ENCODE data around the gene ADAM23. TPM values are rescaled to one million over a fixed set of nuclear protein-coding genes. Genes with fewer than 3 reads are reported as not detected.

ADAM23 gene
- total RNA-seq, 4 donors from 2014 or later, result 2.7 to 12.5 (median 4.9) TPM

DNA sequence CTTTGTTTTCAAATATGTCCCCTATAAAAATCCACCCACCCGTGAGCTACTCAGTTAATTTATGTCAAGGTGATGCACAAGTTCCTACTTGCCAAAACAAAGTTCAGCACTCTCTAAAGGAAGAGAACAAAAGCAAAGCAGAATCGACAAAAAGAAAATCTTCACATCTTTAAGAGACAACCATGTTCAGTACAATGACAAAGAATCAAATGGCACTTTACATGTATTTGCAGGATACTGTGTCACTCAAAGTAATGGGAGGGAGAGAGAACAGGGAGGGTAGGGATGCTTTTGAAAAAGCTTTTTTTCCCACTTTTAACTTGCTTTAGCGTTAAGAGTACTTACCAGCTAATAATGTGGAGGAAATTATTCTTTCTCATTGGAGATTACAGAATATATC is 159.9 kb downstream of the ADAM23 start:
- H3K4me3 ChIP-seq, result no peak overlapping the region
- H3K27me3 ChIP-seq, result no peaks in the 10 kb centered on the region
- TF ChIP-seq, protein P1, sequence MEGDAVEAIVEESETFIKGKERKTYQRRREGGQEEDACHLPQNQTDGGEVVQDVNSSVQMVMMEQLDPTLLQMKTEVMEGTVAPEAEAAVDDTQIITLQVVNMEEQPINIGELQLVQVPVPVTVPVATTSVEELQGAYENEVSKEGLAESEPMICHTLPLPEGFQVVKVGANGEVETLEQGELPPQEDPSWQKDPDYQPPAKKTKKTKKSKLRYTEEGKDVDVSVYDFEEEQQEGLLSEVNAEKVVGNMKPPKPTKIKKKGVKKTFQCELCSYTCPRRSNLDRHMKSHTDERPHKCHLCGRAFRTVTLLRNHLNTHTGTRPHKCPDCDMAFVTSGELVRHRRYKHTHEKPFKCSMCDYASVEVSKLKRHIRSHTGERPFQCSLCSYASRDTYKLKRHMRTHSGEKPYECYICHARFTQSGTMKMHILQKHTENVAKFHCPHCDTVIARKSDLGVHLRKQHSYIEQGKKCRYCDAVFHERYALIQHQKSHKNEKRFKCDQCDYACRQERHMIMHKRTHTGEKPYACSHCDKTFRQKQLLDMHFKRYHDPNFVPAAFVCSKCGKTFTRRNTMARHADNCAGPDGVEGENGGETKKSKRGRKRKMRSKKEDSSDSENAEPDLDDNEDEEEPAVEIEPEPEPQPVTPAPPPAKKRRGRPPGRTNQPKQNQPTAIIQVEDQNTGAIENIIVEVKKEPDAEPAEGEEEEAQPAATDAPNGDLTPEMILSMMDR (IDR thresholded peaks at IDR 0.05), result no peak
- no peak for TF ChIP-seq EP300 (IDR thresholded peaks at IDR 0.05)
- TF ChIP-seq POLR2A (IDR thresholded peaks at IDR 0.05), result no peak
- H3K27ac ChIP-seq, result no peak overlapping the region
- DNase-seq (ENCODE audit: low spot score in 2 of 2), result no peak
- H3K9me3 ChIP-seq, result no peaks in the 10 kb centered on the region
- no peaks in the 10 kb centered on the region for H3K4me1 ChIP-seq
- WGBS, 2 donors, result 93% methylated on average over 3 of the region's 3 CpGs
- H3K36me3 ChIP-seq, result peaks cover 0 to 5% (median 0%) of the 10 kb centered on the region in 3 donors

DNA sequence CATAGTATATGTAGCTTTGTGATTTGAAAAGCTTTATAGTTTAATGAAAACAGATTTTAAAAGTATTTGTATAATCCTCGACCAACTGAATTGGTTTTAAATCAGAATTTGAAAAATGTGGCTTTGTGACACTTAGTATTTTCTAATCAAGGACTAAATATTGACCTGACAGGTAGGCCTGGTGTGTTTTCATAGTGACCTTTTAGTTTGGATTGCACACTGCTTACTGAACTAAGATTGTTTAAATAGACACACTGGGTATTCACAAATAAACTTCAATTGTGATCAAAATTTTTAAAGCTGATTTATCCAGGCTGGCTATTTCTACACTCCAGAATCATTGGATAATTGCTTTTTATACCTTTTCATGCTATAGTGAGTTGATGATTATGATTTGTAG is 167.1 kb downstream of the ADAM23 start:
- H3K9me3 ChIP-seq, result no peaks in the 10 kb centered on the region
- TF ChIP-seq POLR2A (IDR thresholded peaks at IDR 0.05) (no peak), EP300 (IDR thresholded peaks at IDR 0.05) (no peak)
- TF ChIP-seq, protein P1 (IDR thresholded peaks at IDR 0.05), result no peak
- no peak overlapping the region for H3K27ac ChIP-seq
- H3K36me3 ChIP-seq, result peaks cover 0 to 13% (median 0%) of the 10 kb centered on the region in 3 donors
- H3K4me3 ChIP-seq, result no peak overlapping the region
- no peak for DNase-seq (ENCODE audit: low spot score in 2 of 2)
- H3K4me1 ChIP-seq, result no peaks in the 10 kb centered on the region
- 71 to 76% methylated on average over 1 of the region's 1 CpG for WGBS, 2 donors
- H3K27me3 ChIP-seq, result no peaks in the 10 kb centered on the region

GRCh38 chr2:206611191-206611590 is 167.9 kb downstream of the ADAM23 start:
- WGBS, 2 donors, result 84 to 86% methylated on average over 6 of the region's 6 CpGs
- TF ChIP-seq POLR2A (IDR thresholded peaks at IDR 0.05), result no peak
- TF ChIP-seq, protein P1 (IDR thresholded peaks at IDR 0.05), result no peak
- no peak for TF ChIP-seq EP300 (IDR thresholded peaks at IDR 0.05)
- H3K4me1 ChIP-seq, result no peaks in the 10 kb centered on the region

DNA sequence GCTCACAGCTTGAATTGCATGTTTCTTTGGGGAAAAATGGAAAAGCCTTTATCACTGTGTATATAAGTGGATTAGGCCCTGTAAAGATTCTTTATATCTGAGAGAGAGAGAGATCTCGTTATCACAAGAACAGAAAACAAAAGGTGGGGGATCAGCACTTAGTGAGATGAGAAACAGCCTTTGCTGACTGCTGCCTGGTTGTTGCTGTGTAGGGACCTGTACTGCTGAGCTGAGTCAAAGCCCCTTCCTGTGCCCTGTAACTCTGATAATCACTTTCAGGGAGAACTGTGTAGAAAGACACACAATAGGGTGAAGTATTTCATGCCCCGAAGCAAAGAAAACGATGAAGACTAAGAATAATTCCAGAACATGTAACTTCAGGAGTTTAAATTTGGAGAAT is 168.4 kb downstream of the ADAM23 start:
- Histone ChIP-seq H3K4me3 (no peak overlapping the region), H3K36me3 (peaks cover 0 to 18% (median 0%) of the 10 kb centered on the region in 3 donors), H3K27me3 (no peaks in the 10 kb centered on the region), H3K27ac (no peak overlapping the region), H3K9me3 (no peaks in the 10 kb centered on the region), H3K4me1 (no peaks in the 10 kb centered on the region)
- DNase-seq (ENCODE audit: low spot score in 2 of 2), result no peak
- TF ChIP-seq, protein P1 (IDR thresholded peaks at IDR 0.05), result no peak
- TF ChIP-seq POLR2A (IDR thresholded peaks at IDR 0.05) (no peak), EP300 (IDR thresholded peaks at IDR 0.05) (no peak)
- 71 to 73% methylated on average over 3 of the region's 3 CpGs for WGBS, 2 donors

More at GRCh38 chr2:206611191-206611590, 167.9 kb downstream of the ADAM23 start:
- Histone ChIP-seq H3K4me3 (no peak overlapping the region), H3K27ac (no peak overlapping the region), H3K36me3 (peaks cover 0 to 13% (median 0%) of the 10 kb centered on the region in 3 donors), H3K27me3 (no peaks in the 10 kb centered on the region), H3K9me3 (no peaks in the 10 kb centered on the region)
- DNase-seq (ENCODE audit: low spot score in 2 of 2), result no peak

GRCh38 chr2:206614811-206615210 is 171.5 kb downstream of the ADAM23 start:
- WGBS, 2 donors, result 68 to 70% methylated on average over 6 of the region's 6 CpGs
- Histone ChIP-seq H3K27ac (no peak overlapping the region), H3K9me3 (no peaks in the 10 kb centered on the region), H3K36me3 (peaks cover 0 to 33% (median 0%) of the 10 kb centered on the region in 3 donors), H3K27me3 (no peaks in the 10 kb centered on the region), H3K4me1 (no peaks in the 10 kb centered on the region), H3K4me3 (no peak overlapping the region)
- DNase-seq (ENCODE audit: low spot score in 2 of 2), result no peak
- no peak for TF ChIP-seq EP300 (IDR thresholded peaks at IDR 0.05)
- TF ChIP-seq, protein P1 (IDR thresholded peaks at IDR 0.05), result no peak
- TF ChIP-seq POLR2A (IDR thresholded peaks at IDR 0.05), result no peak

Data from tibial nerve (tissue), 4 donors.